ENCODE measurements around the gene NLRP12.

- TF ChIP-seq CTCF (IDR thresholded peaks at IDR 0.05): no peak
- no peak for TF ChIP-seq POLR2A (IDR thresholded peaks at IDR 0.05)
Measured at GRCh38 chr19:53789708-53790678, 34.1 kb downstream of the NLRP12 start.

Data from lower leg skin (tissue), 3 donors.